Thoracic aorta (tissue), 2 donors: Measurements from ENCODE around the gene RIPPLY1. TPM values are rescaled to one million over a fixed set of nuclear protein-coding genes. Genes with fewer than 3 reads are reported as not detected.

Experiments
- ATAC-seq: fragments of 150-250 bp; one replicate; pipeline ENCODE4 v1.8.0; 2017; ENCODE audit warnings: low read depth; ENCODE audit not compliant: insufficient number of reproducible peaks, low FRiP score
- DNase-seq: peaks from one replicate; pipeline ENCODE4 v3.0.0-alpha.2; 2020; ENCODE audit warnings: low spot score
- H3K27ac ChIP-seq, 2 donors: fragments of 200-600 bp; sonication (generic); 1 replicate in 1 of 2; 2 replicates in 1 of 2; pipeline ENCODE4 v1.5.1; 2016; ENCODE audit warnings: mild to moderate bottlenecking in 2 of 2, moderate library complexity in 2 of 2
- H3K27me3 ChIP-seq: fragments of 200-600 bp; sonication (generic); replicated peaks from 2 replicates; pipeline ENCODE4 v1.6.0; 2016; ENCODE audit warnings: mild to moderate bottlenecking; ENCODE audit not compliant: insufficient read depth
- H3K36me3 ChIP-seq: fragments of 200-600 bp; sonication (generic); one replicate; pipeline ENCODE4 v1.5.1; 2016
- H3K4me1 ChIP-seq, 2 donors: fragments of 200-600 bp; sonication (generic); 1 replicate in 1 of 2; 2 replicates in 1 of 2; pipeline versions ENCODE4 v1.5.1 to v1.6.0; 2016; ENCODE audit warnings: low read depth in 2 of 2, mild to moderate bottlenecking in 1 of 2; ENCODE audit not compliant: control insufficient read depth in 1 of 2
- H3K4me3 ChIP-seq: fragments of 200-600 bp; sonication (generic); 2 replicates; pipeline ENCODE4 v1.5.1; 2016; ENCODE audit warnings: mild to moderate bottlenecking
- H3K9me3 ChIP-seq: fragments of 200-600 bp; sonication (generic); 2 replicates; pipeline ENCODE4 v1.5.1; 2016
- CTCF ChIP-seq: fragments of 200-600 bp; sonication (generic); IDR thresholded peaks from one replicate; pipeline ENCODE4 v1.5.1; 2019; ENCODE audit warnings: antibody characterized with exemption
- total RNA-seq, 2 donors: library from RNA; depleted of rRNA; stranded (reverse); fragments of >200 nt; gene quantifications; one replicate each; pipeline versions ENCODE4 v1.1.0 to v1.2.3, GENCODE V29; 2016

RIPPLY1 gene
- total RNA-seq, 2 donors from 2014 or later, result not detected

GRCh38 chrX:106905064-106905708 is 2.0 kb upstream of the RIPPLY1 start:
- Histone ChIP-seq H3K9me3 (no peaks in the 10 kb centered on the region), H3K36me3 (no peaks in the 10 kb centered on the region), H3K4me3 (no peak overlapping the region), H3K4me1 (no peaks in the 10 kb centered on the region), H3K27ac (no peak overlapping the region), H3K27me3 (no peaks in the 10 kb centered on the region)
- no peak for TF ChIP-seq CTCF
- ATAC-seq (no peak), DNase-seq (no peak)

GRCh38 chrX:106903856-106904528 is 851 bp upstream of the RIPPLY1 start:
- Histone ChIP-seq H3K36me3 (no peaks in the 10 kb centered on the region), H3K9me3 (no peaks in the 10 kb centered on the region), H3K4me1 (no peaks in the 10 kb centered on the region), H3K27me3 (no peaks in the 10 kb centered on the region), H3K4me3 (no peak overlapping the region), H3K27ac (no peak overlapping the region)
- ATAC-seq (no peak), DNase-seq (no peak)
- no peak for TF ChIP-seq CTCF

GRCh38 chrX:106902684-106903083 is 457 bp downstream of the RIPPLY1 start:
- no peaks in the 10 kb centered on the region for H3K9me3 ChIP-seq
- H3K27ac ChIP-seq, result no peak overlapping the region
- ATAC-seq (no peak), DNase-seq (no peak)
- no peaks in the 10 kb centered on the region for H3K4me1 ChIP-seq
- no peak overlapping the region for H3K4me3 ChIP-seq
- no peaks in the 10 kb centered on the region for H3K27me3 ChIP-seq
- TF ChIP-seq CTCF, result no peak
- H3K36me3 ChIP-seq, result no peaks in the 10 kb centered on the region

GRCh38 chrX:106901781-106902219 is 1.3 kb downstream of the RIPPLY1 start:
- no peaks in the 10 kb centered on the region for H3K27me3 ChIP-seq
- H3K9me3 ChIP-seq, result no peaks in the 10 kb centered on the region

More at GRCh38 chrX:106901781-106902219, 1.3 kb downstream of the RIPPLY1 start:
- Histone ChIP-seq H3K4me1 (no peaks in the 10 kb centered on the region), H3K36me3 (no peaks in the 10 kb centered on the region), H3K27ac (no peak overlapping the region), H3K4me3 (no peak overlapping the region)
- no peak for ATAC-seq
- no peak for TF ChIP-seq CTCF
- DNase-seq, result no peak
